Activated CD4-positive, alpha-beta T cell treated with anti-CD3 and anti-CD28 coated beads for 4 hours (primary cell): ENCODE measurements around the gene TMEM233.
"Not testable (repeated sequence)": the region's sequence is repeated elsewhere in the genome, so short reads cannot be mapped to it uniquely, and the experiment has no call there.

Source experiments
- DNase-seq, 2 donors: peaks; one replicate each; pipeline ENCODE4 v3.0.0-alpha.2; 2020

The TMEM233 gene

DNA sequence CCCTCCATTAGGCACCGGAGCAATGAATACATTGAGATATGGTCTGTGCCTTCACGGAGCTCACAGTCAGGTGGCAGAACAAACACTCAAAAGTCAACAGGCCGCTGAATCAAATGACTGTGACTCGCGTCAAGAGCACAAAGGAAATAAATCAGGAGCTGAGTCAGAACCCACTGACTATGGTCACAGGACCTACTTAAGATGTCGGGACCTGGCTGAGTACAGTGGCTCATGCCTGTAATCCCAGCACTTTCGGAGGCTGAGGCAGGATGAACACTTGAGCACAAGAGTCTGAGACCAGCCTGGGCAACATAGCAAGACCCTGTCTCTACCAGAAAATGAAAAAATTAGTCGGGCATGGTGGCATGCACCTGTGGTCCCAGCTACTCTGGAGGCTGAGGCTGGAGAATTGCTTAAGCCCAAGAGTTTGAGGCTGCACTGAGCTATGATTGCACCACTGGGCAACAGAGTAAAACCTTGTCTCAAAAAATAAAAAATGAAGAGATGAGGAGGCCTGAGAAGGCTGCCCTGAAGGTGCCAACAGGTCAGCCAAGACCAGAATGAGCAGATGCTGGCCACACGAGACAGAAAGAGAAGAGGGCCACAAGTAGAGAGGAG lies 19.9 kb downstream of the TMEM233 start:
- no peak for DNase-seq

DNA sequence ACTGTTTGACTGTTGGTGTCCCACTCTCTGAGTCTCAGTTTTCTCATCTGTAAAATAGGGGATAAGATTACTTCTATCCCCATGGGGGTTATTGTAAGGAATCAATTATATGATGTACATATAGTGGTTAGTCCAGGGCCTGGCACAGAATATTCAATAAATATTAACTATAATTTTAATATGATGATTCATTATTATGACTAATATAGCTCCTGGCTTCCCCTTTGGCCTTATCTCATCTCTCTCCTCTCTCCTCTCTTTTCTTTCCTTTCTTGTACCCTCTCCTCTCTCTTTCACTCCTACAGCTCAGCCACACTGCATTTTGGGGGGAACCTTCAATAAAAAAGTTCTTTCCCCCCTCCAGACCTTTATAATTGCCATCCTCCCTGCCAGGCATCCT lies 21.1 kb downstream of the TMEM233 start:
- DNase-seq: no peak

- no peak for DNase-seq
These were observed 22.2 kb downstream of the TMEM233 start for GRCh38 chr12:119615518-119616475.

GRCh38 chr12:119618328-119618896 lies 24.8 kb downstream of the TMEM233 start:
- DNase-seq: not testable (repeated sequence)

- no peak for DNase-seq
These were observed 26.9 kb downstream of the TMEM233 start for GRCh38 chr12:119620490-119620889.

- no peak for DNase-seq
These were observed 28.3 kb downstream of the TMEM233 start for GRCh38 chr12:119621878-119622277.

- DNase-seq: no peak
These were observed 31.4 kb downstream of the TMEM233 start for GRCh38 chr12:119624966-119625365.

DNA sequence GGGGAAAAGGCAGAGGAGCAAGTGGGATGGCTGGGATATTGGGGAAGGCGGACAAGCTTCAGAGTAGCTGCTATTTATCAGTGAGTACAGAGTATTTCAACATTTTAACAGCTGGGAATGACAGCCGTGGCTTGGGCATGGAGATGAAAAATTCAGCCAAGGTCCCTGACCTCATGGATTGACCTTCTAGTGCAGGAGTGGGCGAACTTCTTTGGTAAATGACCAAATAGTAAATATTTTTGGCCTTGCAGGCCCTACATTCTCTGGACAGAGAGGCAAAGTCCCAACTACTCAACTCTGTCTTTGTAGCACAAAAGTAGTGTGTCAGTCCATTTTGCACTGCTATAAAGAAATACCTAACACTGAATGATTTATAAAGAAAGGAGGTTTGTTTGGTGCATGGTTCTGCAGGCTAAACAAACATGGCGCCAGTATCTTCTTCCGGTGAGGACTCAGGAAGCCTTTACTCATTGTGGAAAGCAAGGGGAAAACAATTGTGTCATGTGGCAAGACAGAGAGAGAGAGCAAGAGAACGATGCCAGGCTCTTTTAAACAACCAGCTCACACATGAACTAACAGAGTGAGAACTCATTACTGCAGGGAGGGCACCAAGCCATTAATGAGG lies 33.6 kb downstream of the TMEM233 start:
- DNase-seq: no peak

DNA sequence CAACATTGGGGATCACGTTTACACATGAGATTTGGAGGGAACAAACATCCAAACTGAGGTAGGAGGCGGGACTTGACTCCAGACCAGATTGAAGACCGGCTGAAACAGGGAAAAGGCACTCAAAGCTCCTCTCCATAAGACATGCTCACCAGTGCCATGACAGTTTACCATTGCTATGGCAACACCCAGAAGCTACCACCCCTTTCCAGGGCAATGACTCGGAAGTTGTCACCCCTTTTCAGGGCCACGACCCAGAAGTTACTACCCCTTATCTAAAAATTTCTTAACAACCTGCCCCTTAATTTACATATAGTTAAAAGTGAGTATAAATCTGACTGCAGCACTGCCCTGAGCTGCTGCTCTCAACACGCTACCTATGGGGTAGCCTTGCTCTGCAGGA lies 34.1 kb downstream of the TMEM233 start:
- DNase-seq: no peak

DNA sequence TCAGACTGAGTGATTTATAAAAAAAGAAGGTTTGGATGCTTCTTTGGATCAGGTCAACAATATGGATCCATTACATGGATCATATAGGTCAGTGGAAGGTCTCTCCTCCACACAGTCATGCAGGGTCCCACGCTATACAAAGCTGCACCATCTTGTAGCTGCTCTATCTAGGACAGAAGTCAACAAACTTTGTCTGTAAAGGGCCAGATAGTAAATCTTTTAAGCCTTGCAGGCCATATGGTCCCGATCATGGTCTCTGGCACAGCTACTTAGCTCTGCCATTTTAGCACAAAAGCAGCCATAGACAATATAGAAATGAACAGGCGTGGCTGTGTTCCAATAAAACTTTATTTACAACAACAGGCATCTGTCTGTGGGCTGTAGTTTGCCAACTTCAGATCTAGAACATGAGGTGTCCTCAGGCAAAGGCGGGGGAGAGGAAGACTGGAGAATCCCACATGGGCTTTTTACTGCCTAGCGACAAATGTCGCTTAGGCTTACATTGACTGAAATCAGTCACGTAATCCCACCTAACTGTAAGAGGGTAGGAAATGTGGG lies 36.7 kb downstream of the TMEM233 start:
- no peak for DNase-seq

- DNase-seq: no peak
These were observed 37.5 kb downstream of the TMEM233 start for GRCh38 chr12:119630962-119631550.

GRCh38 chr12:119631930-119632678 lies 38.5 kb downstream of the TMEM233 start:
- DNase-seq: no peak

DNA sequence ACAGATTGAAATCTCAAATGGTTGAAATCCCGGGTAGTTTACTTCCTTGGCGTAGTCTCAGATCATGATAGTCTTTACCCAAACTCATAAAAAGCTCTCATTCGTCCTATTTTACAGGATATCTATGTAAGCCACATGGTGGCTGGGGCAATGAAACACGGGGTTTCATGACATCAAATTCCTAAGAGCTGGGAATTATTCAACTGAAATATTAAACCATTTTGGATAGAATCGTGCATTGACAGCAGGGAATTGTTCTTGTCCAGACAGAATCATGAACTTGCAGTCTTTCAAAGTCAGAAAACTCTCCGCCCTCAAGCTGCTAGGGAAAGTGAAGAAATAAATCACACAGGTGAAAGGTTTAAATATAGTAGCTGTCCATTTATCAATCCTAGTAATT lies 41.2 kb downstream of the TMEM233 start:
- DNase-seq: no peak

DNA sequence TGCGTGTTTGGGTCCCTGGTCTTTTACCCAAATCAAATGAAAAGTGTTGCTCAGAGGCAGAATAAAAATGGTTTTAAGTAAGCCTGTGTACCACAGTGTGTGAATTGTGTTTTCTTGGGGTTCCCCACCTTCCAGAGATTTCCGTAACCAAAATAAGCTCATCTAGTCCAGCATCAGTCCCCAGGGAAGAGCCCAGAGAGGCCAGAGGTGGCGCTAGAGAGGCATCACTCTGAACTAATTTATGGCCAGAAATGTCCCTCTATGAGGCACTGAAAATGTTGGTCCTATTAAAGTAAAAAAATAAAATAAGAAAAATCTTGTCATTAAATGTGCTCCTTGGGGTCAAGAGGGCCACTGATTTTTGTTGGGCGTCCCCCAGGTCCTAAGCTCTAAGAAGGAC lies 49.4 kb downstream of the TMEM233 start:
- DNase-seq: no peak

DNA sequence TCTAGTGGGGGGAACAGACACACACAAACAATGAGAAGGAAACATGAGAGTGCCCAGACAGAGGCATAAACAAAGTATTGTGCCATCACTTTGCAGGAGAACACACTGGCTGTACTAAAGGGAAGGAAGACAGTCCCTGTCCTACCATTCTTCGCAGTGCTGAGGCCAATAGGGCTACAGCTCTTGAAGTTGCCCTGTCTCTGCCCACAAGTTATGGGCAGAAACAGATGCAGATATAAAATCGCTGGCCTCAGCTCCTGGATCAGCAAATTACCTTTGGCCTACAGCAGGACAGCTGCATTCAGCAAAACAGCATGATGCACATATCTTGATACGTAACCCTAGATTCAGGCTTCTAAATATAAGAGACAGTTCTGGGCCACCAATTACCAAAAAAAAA lies 51.4 kb downstream of the TMEM233 start:
- DNase-seq: no peak

DNA sequence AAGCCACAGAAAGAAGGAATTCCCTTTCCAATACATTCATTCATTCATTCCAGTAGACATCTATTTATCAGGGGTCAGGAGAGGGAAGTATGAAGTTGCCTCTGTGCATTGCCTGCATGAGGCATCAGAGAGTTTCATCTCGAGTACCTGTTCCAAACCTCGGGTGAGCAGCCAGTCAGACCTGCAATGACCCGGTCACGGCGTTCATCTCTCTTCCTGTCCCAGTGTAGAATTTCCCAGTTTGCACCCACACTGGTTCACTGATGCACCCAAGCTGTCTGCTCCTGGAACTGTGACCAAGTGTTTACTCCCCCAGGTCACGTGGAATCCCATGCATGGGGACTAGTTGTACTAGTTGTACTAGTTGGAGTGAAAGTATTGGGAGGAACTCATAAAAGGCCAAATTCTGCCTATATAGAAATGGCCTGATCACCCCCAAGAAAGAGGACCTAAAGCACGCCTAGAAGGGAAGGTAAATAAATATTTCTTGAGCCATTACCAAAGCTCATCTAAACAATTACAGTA lies 52.0 kb downstream of the TMEM233 start:
- no peak for DNase-seq

GRCh38 chr12:119649202-119649808 lies 55.7 kb downstream of the TMEM233 start:
- DNase-seq: no peak

- no peak for DNase-seq
These were observed 59.1 kb downstream of the TMEM233 start for GRCh38 chr12:119652665-119653064.

- DNase-seq: not testable (repeated sequence)
These were observed 63.4 kb downstream of the TMEM233 start for GRCh38 chr12:119657001-119657400.

DNA sequence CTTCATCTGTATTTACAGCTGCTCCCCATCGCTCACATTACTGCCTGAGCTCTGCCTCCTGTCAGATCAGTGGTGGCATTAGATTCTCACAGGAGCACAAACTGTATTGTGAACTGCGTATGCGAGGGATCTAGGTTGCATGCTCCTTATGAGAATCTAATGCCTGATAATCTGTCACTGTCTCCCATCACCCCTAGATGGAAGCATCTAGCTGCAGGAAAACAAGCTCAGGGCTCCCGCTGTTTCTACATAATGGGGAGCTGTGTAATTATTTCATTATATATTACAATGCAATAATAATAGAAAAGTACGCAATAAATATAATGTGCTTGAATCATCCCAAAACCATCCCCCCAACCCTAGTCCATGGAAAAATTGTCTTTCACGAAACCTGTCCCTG lies 64.6 kb downstream of the TMEM233 start:
- DNase-seq: not testable (repeated sequence)

DNA sequence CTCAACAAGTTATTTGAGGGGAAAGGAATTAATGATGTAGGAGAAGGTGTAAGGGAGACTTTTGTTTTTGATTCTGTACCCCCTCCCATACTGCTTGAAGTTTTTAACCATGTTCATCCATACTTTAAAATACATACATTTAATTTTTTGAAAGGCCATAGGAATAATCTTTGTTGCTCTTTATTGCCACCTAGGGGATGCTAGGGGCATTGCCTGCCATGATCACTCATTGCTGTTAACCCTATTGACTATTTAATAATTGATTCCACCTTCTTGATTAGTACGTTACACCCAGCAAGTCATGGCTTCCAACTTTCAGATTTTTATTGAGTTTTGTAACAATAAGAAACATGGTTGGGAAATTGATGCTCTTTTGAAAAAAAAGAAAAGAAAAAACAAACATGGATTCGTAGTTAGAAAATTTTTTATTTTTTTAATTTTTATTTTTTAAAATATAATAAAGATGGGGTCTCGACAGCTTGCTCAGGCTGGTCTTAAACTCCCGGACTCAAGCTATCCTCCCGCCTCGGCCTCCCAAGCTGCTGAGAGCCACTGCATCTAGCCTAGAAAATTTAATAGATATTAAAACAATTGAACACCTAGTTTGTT lies 65.8 kb downstream of the TMEM233 start:
- peak; percentile 16 to 54 for DNase-seq
